HG03439 (cell line): ENCODE data around the gene TMOD1.

Experiments
- ATAC-seq: cut with Tn5 transposase; IDR thresholded peaks from one replicate; pipeline ENCODE4 v1.9.1; 2021; ENCODE audit warnings: mild to moderate bottlenecking, moderate library complexity; ENCODE audit not compliant: unreplicated experiment

Gene TMOD1

DNA sequence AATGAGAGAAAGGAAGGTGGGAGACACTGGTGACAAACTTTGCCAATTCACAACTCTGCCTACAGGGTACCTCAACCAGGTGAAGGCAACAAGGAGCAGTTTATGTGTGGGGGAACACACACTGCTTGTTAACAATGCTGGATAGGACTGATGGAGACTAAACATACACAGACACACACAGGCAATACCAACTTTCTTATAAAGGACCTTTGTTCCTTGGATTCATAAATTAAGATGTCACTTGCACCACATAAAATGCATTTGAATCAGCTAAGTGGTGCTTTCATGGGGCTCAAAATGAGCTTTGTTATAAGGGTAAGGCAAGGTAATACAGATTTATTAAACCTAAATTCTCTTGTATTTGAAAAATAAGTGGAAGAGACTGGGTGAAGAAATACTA, 127.7 kb downstream of the TMOD1 start:
- no peak for ATAC-seq

DNA sequence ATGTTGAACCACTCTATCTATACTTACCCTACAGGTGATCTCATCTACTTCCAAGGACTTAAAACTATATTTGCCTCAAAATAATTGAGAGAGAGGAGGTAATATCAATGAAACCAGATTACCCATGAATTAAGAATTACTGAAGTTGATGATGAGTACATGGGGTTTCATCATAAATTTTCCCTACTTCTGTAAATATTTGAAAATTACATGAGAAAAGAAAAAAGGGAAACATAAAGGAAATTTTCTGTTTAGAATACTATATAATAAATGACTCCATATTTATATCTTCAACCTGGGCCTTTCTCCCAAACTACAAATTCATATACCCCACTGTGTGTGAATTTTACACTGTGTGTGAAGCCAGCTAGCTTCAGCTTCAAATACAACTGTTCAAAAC, 129.1 kb downstream of the TMOD1 start:
- no peak for ATAC-seq

GRCh38 chr9:97632248-97632984, 130.9 kb downstream of the TMOD1 start:
- peak; percentile 14 for ATAC-seq

DNA sequence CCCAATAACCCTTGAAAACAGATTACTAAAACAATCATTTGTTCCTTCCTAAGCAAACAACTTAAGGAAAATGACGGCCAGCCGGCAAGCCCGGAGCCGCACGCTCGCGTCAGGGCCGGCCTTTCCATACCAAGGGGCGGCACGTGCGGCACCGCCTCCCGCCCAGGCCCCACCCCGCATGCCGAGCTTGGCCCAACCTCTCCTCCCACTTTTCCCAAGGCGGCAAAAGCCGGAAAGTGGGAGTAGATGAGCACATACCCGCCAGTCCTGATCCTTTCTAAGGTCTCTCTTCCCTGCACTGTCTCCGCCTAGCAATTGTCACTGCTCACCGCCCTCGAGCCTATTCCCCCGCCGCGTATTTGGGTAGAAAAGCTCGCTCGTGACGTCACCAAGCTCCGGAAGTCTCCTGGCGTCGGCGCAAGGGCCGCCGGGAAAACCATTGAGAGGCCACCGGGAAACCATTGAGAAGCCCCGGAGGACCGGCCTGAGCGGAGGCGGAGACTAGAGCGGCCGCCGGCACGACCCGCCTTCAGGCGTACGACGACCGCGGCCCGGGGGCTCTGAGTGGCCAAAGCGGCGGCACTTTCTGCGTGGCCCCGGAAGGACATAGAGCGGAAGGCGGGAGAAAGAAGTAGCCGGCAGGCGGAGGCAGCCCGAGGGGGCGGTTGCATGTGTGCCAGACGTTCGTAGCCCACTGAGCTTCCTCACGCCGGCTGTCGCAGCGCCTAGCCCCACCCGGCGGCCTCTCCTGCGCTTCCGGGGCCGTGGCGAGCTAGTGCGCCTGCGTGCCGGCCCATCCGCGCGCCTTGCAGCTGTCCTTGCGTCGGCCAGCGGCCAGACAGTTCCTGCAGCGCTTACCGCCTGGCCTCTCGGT, 131.8 kb downstream of the TMOD1 start, which contains the start of the genes NCBP1 and TSTD2:
TSS of gene NCBP1 (plus strand) at position 837 of the 874 bp plus-strand sequence. CDS start 61 bp downstream, outside the sequence.
TSS of gene TSTD2 (minus strand) at position 384 of the 874 bp plus-strand sequence. CDS start 5,806 bp downstream, outside the sequence.
- ATAC-seq: peak; percentile 87

DNA sequence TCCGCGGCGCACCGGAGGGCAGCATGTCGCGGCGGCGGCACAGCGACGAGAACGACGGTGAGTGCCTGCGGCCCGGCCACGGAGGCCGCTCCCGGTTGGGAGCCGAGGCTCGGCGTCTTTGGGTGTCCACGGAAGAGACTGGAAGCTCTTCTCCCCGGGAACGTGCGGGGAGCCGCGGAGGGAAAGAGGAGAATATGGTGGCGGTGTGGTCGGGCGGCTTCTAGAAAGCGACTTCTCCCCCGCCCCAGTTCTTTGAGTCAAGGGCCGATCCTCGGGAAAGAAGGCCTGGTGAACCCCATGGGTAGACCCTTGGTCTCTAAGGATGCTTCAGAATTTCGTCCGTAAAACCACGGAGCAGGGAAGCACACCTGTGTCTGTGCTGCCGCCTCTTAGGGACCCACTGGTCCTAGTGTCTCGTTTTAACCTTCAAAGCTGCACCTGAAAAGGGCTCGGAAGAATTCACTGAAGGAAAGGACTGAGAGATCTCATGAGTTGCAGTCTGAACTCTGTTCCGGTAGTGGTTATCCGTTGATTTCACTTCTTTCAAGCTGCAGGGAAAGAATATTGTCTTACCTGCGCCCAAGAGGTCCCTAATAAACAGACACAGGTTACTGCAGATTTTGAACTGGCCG, 132.5 kb downstream of the TMOD1 start:
- ATAC-seq: peak; percentile 0

- ATAC-seq: no peak
These were observed 133.6 kb downstream of the TMOD1 start for GRCh38 chr9:97635026-97635425.

DNA sequence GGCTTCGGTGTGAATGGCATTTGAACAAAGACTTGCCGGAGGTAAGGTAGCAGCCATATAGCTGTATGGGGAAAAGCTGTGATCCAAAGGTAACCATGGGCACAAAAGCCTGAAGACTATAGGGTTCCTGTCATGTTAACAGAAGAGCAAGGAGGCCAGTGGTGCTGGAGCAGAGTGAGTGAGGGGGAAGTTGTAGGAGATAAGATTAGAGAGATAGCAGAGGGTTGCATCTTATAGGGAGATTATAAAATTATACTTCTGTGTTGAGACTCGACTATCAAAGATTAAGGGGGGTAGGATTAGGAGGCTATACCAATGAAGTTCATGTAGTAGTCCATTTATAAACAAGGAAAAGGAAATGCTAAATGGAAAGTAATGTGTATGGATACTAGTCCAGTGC, 135.4 kb downstream of the TMOD1 start:
- no peak for ATAC-seq

- ATAC-seq: no peak
These were observed 137.2 kb downstream of the TMOD1 start for GRCh38 chr9:97638666-97639065.

DNA sequence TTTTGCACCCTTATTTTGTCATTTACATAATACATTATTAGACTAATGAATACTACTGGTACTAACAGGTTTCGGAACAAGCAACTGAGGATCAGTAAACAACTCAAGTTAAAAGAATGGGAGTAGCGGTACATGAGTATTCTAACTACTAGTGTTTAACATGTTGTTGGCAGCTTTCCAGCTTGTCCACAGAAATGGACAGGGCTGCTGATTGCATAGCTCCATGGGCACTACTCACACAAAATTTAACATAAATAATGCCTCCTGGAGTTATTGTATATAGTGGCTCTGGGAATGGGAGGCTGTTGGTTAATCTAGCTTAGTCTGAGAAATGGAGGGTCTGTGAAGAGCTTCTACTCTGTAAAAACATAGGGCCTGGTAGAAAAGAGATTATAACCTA, 138.9 kb downstream of the TMOD1 start:
- no peak for ATAC-seq

GRCh38 chr9:97645720-97646119, 144.3 kb downstream of the TMOD1 start:
- no peak for ATAC-seq

DNA sequence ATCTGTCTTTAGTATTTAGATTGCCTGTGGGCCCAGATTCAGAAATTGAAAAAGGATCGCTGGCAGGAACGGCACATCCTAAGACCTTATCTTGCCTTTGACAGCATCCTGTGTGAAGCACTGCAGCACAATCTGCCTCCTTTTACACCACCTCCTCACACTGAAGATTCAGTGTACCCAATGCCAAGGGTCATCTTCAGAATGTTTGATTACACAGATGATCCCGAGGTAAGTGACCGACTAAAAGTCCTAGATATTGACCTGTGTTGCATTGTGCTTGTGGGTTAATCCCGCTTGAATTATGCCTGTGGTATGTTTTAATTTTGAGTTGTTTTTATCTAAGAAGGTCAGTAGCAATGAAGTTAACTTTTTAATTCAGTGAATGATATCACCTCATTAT, 146.5 kb downstream of the TMOD1 start:
- no peak for ATAC-seq
